ENCODE results near the gene TTI1. TPM values are rescaled to one million over a fixed set of nuclear protein-coding genes. Genes with fewer than 3 reads are reported as not detected.

The TTI1 gene
- total RNA-seq, 4 donors from 2014 or later = 5.1 to 14.7 (median 10.5) TPM

- intact Hi-C loops (cut with DNase I) = no loop called here
- Histone ChIP-seq H3K9me3 (peaks cover 0 to 8% (median 0%) of the 10 kb centered on the region in 3 donors), H3K27ac (no peak overlapping the region), H3K4me3 (no peak overlapping the region), H3K36me3 (no peaks in the 10 kb centered on the region), H3K27me3 (no peaks in the 10 kb centered on the region), H3K4me1 (no peaks in the 10 kb centered on the region)
- DNase-seq = no peak
- WGBS, 2 donors = 89 to 92% methylated on average over 11 to 12 of the region's 12 CpGs
- TF ChIP-seq CTCF (IDR thresholded peaks at IDR 0.05) (no peak), POLR2A (IDR thresholded peaks at IDR 0.05) (no peak)
Observed at GRCh38 chr20:37973059-37973910, 60.0 kb downstream of the TTI1 start.

- Histone ChIP-seq H3K4me1 (no peaks in the 10 kb centered on the region), H3K27ac (no peak overlapping the region), H3K9me3 (peaks cover 0 to 12% (median 0%) of the 10 kb centered on the region in 3 donors), H3K27me3 (no peaks in the 10 kb centered on the region), H3K36me3 (no peaks in the 10 kb centered on the region), H3K4me3 (no peak overlapping the region)
- intact Hi-C loops (cut with DNase I) = no loop called here
- no peak for DNase-seq
- TF ChIP-seq CTCF (IDR thresholded peaks at IDR 0.05) = no peak
- no peak for TF ChIP-seq POLR2A (IDR thresholded peaks at IDR 0.05)
- 85 to 95% methylated on average over 7 of the region's 7 CpGs for WGBS, 2 donors
Observed at GRCh38 chr20:37972256-37973058, 60.8 kb downstream of the TTI1 start.

GRCh38 chr20:37971561-37972127 lies 61.6 kb downstream of the TTI1 start:
- intact Hi-C loops (cut with DNase I) = no loop called here

GRCh38 chr20:37970856-37971245 lies 62.4 kb downstream of the TTI1 start:
- Histone ChIP-seq H3K9me3 (peaks cover 0 to 13% (median 0%) of the 10 kb centered on the region in 3 donors), H3K36me3 (no peaks in the 10 kb centered on the region), H3K27ac (no peak overlapping the region), H3K27me3 (no peaks in the 10 kb centered on the region), H3K4me3 (no peak overlapping the region), H3K4me1 (no peaks in the 10 kb centered on the region)
- TF ChIP-seq POLR2A (IDR thresholded peaks at IDR 0.05) (no peak), CTCF (IDR thresholded peaks at IDR 0.05) (no peak)
- intact Hi-C loops (cut with DNase I) = no loop called here
- no peak for DNase-seq

More at GRCh38 chr20:37971561-37972127, 61.6 kb downstream of the TTI1 start:
- H3K36me3 ChIP-seq = no peaks in the 10 kb centered on the region
- H3K4me3 ChIP-seq = no peak overlapping the region
- 83 to 92% methylated on average over 4 to 5 of the region's 5 CpGs for WGBS, 2 donors
- TF ChIP-seq CTCF (IDR thresholded peaks at IDR 0.05) = no peak
- no peak for TF ChIP-seq POLR2A (IDR thresholded peaks at IDR 0.05)
- DNase-seq = no peak
- H3K27ac ChIP-seq = no peak overlapping the region
- H3K27me3 ChIP-seq = no peaks in the 10 kb centered on the region
- H3K4me1 ChIP-seq = no peaks in the 10 kb centered on the region
- H3K9me3 ChIP-seq = peaks cover 0 to 13% (median 0%) of the 10 kb centered on the region in 3 donors
